Loucy (cell line): ENCODE results near the gene RBBP8.
A peak's percentile ranks its signal among the peaks of the same experiment; 100 is the strongest.

Experiments
- H2AFZ ChIP-seq: fragments of 200-600 bp; sonication (generic); 2 replicates; pipeline ENCODE4 v1.6.0; 2016; ENCODE audit warnings: antibody characterized with exemption, mild to moderate bottlenecking, low read length, moderate library complexity
- H3F3A ChIP-seq: fragments of 200-600 bp; 2 replicates; pipeline ENCODE4 v1.6.0; 2016; ENCODE audit warnings: antibody characterized with exemption, low read depth, mild to moderate bottlenecking
- H3K27me3 ChIP-seq: fragments of 200-600 bp; sonication (generic); 2 replicates; pipeline ENCODE4 v1.6.1; 2014; ENCODE audit warnings: low read length, mild to moderate bottlenecking; ENCODE audit not compliant: insufficient read depth, poor library complexity, severe bottlenecking
- H3K36me3 ChIP-seq: fragments of 200-600 bp; sonication (generic); 2 replicates; pipeline ENCODE4 v1.6.1; 2016; ENCODE audit warnings: low read length; ENCODE audit not compliant: insufficient read depth
- H3K4me1 ChIP-seq: fragments of 200-600 bp; sonication (generic); 2 replicates; pipeline ENCODE4 v1.5.1; 2014; ENCODE audit warnings: low read length, mild to moderate bottlenecking; ENCODE audit not compliant: insufficient read depth, poor library complexity, severe bottlenecking
- H3K4me2 ChIP-seq: fragments of 200-600 bp; sonication (generic); 2 replicates; pipeline ENCODE4 v1.6.0; 2014; ENCODE audit warnings: antibody characterized with exemption, low read length, low read depth, mild to moderate bottlenecking; ENCODE audit not compliant: poor library complexity, severe bottlenecking
- H3K4me3 ChIP-seq: fragments of 200-600 bp; sonication (generic); 2 replicates; pipeline ENCODE4 v1.5.1; 2014; ENCODE audit warnings: low read length, mild to moderate bottlenecking, mixed read lengths; ENCODE audit not compliant: poor library complexity, severe bottlenecking
- H3K79me2 ChIP-seq: fragments of 200-600 bp; sonication (generic); 2 replicates; pipeline ENCODE4 v1.6.1; 2014; ENCODE audit warnings: low read length; ENCODE audit not compliant: insufficient read depth
- H3K9ac ChIP-seq: fragments of 200-600 bp; sonication (generic); 2 replicates; pipeline ENCODE4 v1.6.0; 2014; ENCODE audit warnings: mild to moderate bottlenecking, low read depth, low read length, moderate library complexity; ENCODE audit not compliant: poor library complexity, severe bottlenecking
- H3K9me2 ChIP-seq: fragments of 200-600 bp; sonication (generic); replicated peaks from 2 replicates; pipeline ENCODE4 v1.6.1; 2016; ENCODE audit warnings: low read depth, low read length, mixed read lengths
- H3K9me3 ChIP-seq: fragments of 200-600 bp; sonication (generic); 2 replicates; pipeline ENCODE4 v1.6.1; 2014; ENCODE audit warnings: mild to moderate bottlenecking, antibody characterized with exemption, low read length, low read depth; ENCODE audit not compliant: insufficient read depth
- H4K20me1 ChIP-seq: fragments of 200-600 bp; sonication (generic); 2 replicates; pipeline ENCODE4 v1.6.0; 2014; ENCODE audit warnings: antibody characterized with exemption, low read length, mild to moderate bottlenecking; ENCODE audit not compliant: insufficient read depth, poor library complexity, severe bottlenecking
- CTCF ChIP-seq: fragments of 200-600 bp; sonication (generic); conservative IDR thresholded peaks from 2 replicates; pipeline ENCODE4 v1.5.1; 2014; ENCODE audit warnings: mild to moderate bottlenecking, antibody characterized with exemption, low read length
- EZH2phosphoT487 ChIP-seq: fragments of 200-600 bp; IDR thresholded peaks from 2 replicates; pipeline ENCODE4 v1.6.1; 2018; ENCODE audit warnings: antibody characterized with exemption, mild to moderate bottlenecking, moderate library complexity, borderline replicate concordance

RBBP8 gene

GRCh38 chr18:23053776-23054457, 120.8 kb downstream of the RBBP8 start:
- Histone ChIP-seq H3K4me2 (no peak overlapping the region), H4K20me1 (no peaks in the 10 kb centered on the region), H3K9me3 (no peaks in the 10 kb centered on the region), H3F3A (no peaks in the 10 kb centered on the region), H3K4me1 (peaks cover 15% of the 10 kb centered on the region), H3K36me3 (no peaks in the 10 kb centered on the region), H2AFZ (no peak overlapping the region), H3K27me3 (no peaks in the 10 kb centered on the region), H3K9ac (no peak overlapping the region), H3K4me3 (no peak overlapping the region), H3K9me2 (no peaks in the 10 kb centered on the region), H3K79me2 (no peaks in the 10 kb centered on the region)
- TF ChIP-seq CTCF: 0 out of 2 replicates have a peak, but pooled peaks have one; percentile 20
- no peak for TF ChIP-seq EZH2phosphoT487

GRCh38 chr18:23054553-23054952, 121.4 kb downstream of the RBBP8 start:
- Histone ChIP-seq H3K9me2 (no peaks in the 10 kb centered on the region), H2AFZ (no peak overlapping the region)
- TF ChIP-seq EZH2phosphoT487: no peak
- no peak for TF ChIP-seq CTCF

GRCh38 chr18:23056315-23056714, 123.2 kb downstream of the RBBP8 start:
- Histone ChIP-seq H3K36me3 (no peaks in the 10 kb centered on the region), H3K4me3 (no peak overlapping the region), H3K9ac (no peak overlapping the region), H3K9me3 (no peaks in the 10 kb centered on the region), H3K9me2 (no peaks in the 10 kb centered on the region), H3K4me2 (no peak overlapping the region), H2AFZ (no peak overlapping the region), H3K27me3 (no peaks in the 10 kb centered on the region), H3K79me2 (no peaks in the 10 kb centered on the region), H3F3A (no peaks in the 10 kb centered on the region), H4K20me1 (no peaks in the 10 kb centered on the region), H3K4me1 (no peaks in the 10 kb centered on the region)
- TF ChIP-seq CTCF (no peak), EZH2phosphoT487 (no peak)

More at GRCh38 chr18:23054553-23054952, 121.4 kb downstream of the RBBP8 start:
- H3K4me3 ChIP-seq: no peak overlapping the region
- H3K4me2 ChIP-seq: no peak overlapping the region
- H3K9ac ChIP-seq: no peak overlapping the region
- no peaks in the 10 kb centered on the region for H3K79me2 ChIP-seq
- H4K20me1 ChIP-seq: no peaks in the 10 kb centered on the region
- H3F3A ChIP-seq: no peaks in the 10 kb centered on the region
- no peaks in the 10 kb centered on the region for H3K9me3 ChIP-seq
- no peaks in the 10 kb centered on the region for H3K36me3 ChIP-seq
- peaks cover 10% of the 10 kb centered on the region for H3K4me1 ChIP-seq
- H3K27me3 ChIP-seq: no peaks in the 10 kb centered on the region
